ENCODE measurements around the gene PLEKHM1. TPM values are rescaled to one million over a fixed set of nuclear protein-coding genes. Genes with fewer than 3 reads are reported as not detected.
"Not testable (repeated sequence)": the region's sequence is repeated elsewhere in the genome, so short reads cannot be mapped to it uniquely, and the experiment has no call there.

Gene PLEKHM1
- 100 to 1,000 TPM in 1 of 9 donors, 10 to 100 TPM in 8; 10.1 to 152 (median 53.0) TPM for total RNA-seq
- polyA plus RNA-seq, result 10 to 100 TPM; 15.9 to 32.2 (median 17.4) TPM
- long read RNA-seq, donor 1, partial matches to known transcripts, result 0 of 1 reads
- long read RNA-seq, donor 1, other reads (novel, unspliced or antisense), result 0 of 1 reads
- long read RNA-seq, donor 2, full-length matches to known transcripts, result 2 of 2 reads
- long read RNA-seq, donor 2, partial matches to known transcripts, result 0 of 2 reads
- long read RNA-seq, donor 2, other reads (novel, unspliced or antisense), result 0 of 2 reads
- long read RNA-seq, donor 3, partial matches to known transcripts, result 0 of 1 reads
- long read RNA-seq, donor 3, other reads (novel, unspliced or antisense), result 0 of 1 reads
- long read RNA-seq, donor 4, full-length matches to known transcripts, result 1 of 11 reads
- long read RNA-seq, donor 4, partial matches to known transcripts, result 0 of 11 reads
- long read RNA-seq, donor 4, other reads (novel, unspliced or antisense), result 10 of 11 reads
- long read RNA-seq, donor 5, full-length matches to known transcripts, result 18 of 40 reads
- long read RNA-seq, donor 5, partial matches to known transcripts, result 10 of 40 reads
- long read RNA-seq, donor 5, other reads (novel, unspliced or antisense), result 12 of 40 reads
- long read RNA-seq, donor 6, full-length matches to known transcripts, result 1 of 6 reads
- long read RNA-seq, donor 6, partial matches to known transcripts, result 2 of 6 reads
- long read RNA-seq, donor 6, other reads (novel, unspliced or antisense), result 3 of 6 reads
- long read RNA-seq, donor 7, result 0 reads
- long read RNA-seq, donor 8, result 0 reads
- long read RNA-seq, donor 9, partial matches to known transcripts, result 0 of 1 reads
- long read RNA-seq, donor 9, other reads (novel, unspliced or antisense), result 0 of 1 reads
- long read RNA-seq, donor 10, result 0 reads

GRCh38 chr17:45490615-45491433 lies at the start of gene PLEKHM1:
PLEKHM1 (minus strand) TSS chr17:45490721; CDS start chr17:45482484, 8,237 bp downstream.
- H3K4me1 ChIP-seq (replicated peaks in 1 of 2), result peaks cover 0 to 17% of the 10 kb centered on the region in 2 donors
- WGBS, 4 donors, result 0 to 6% (median 2%) methylated on average over 6 to 54 of the region's 59 CpGs
- intact Hi-C loops (cut with DNase I); H3K9me3 ChIP-seq (replicated peaks in 1 of 3); H3K27me3 ChIP-seq; H3K36me3 ChIP-seq (replicated peaks in 1 of 2): not testable (repeated sequence)
- peak; percentile 74 to 96 for TF ChIP-seq POLR2A (IDR thresholded peaks at IDR 0.05)
- H3K27ac ChIP-seq, result peak within 1 kb of the TSS in 4 of 5 donors; percentile 82 to 93 (median 88)
- peak within 1 kb of the TSS; percentile 28 to 70 (median 60) for H3K4me3 ChIP-seq
- peak; percentile 83 to 91 (median 86) for DNase-seq

GRCh38 chr17:45538168-45538567 lies 47.6 kb upstream of the PLEKHM1 start:
- H3K4me3 ChIP-seq; H3K27me3 ChIP-seq; H3K9me3 ChIP-seq (replicated peaks in 1 of 3); H3K36me3 ChIP-seq (replicated peaks in 1 of 2); DNase-seq; H3K4me1 ChIP-seq (replicated peaks in 1 of 2); H3K27ac ChIP-seq; intact Hi-C loops (cut with DNase I): not testable (repeated sequence)
- WGBS, 4 donors, result 98 to 100% (median 99%) methylated on average over 1 to 6 of the region's 7 CpGs

GRCh38 chr17:45506072-45506471 lies 15.6 kb upstream of the PLEKHM1 start:
- H3K4me1 ChIP-seq (replicated peaks in 1 of 2); H3K4me3 ChIP-seq; H3K27me3 ChIP-seq; H3K9me3 ChIP-seq (replicated peaks in 1 of 3); H3K27ac ChIP-seq; H3K36me3 ChIP-seq (replicated peaks in 1 of 2); intact Hi-C loops (cut with DNase I); DNase-seq: not testable (repeated sequence)
- WGBS, 4 donors, result 68 to 84% (median 77%) methylated on average over 3 of the region's 3 CpGs

- 56 to 78% (median 75%) methylated on average over 3 of the region's 3 CpGs for WGBS, 4 donors
- H3K4me1 ChIP-seq (replicated peaks in 1 of 2); H3K4me3 ChIP-seq; H3K27me3 ChIP-seq; H3K27ac ChIP-seq; intact Hi-C loops (cut with DNase I); H3K9me3 ChIP-seq (replicated peaks in 1 of 3); DNase-seq; H3K36me3 ChIP-seq (replicated peaks in 1 of 2): not testable (repeated sequence)
Observed at GRCh38 chr17:45505183-45505582, 14.7 kb upstream of the PLEKHM1 start.

- H3K4me3 ChIP-seq; H3K27ac ChIP-seq; H3K36me3 ChIP-seq (replicated peaks in 1 of 2); H3K27me3 ChIP-seq; H3K9me3 ChIP-seq (replicated peaks in 1 of 3); H3K4me1 ChIP-seq (replicated peaks in 1 of 2); intact Hi-C loops (cut with DNase I): not testable (repeated sequence)
- peak in 3 of 6 experiments; percentile 21 to 40 (median 38) for TF ChIP-seq CTCF (IDR thresholded peaks at IDR 0.05)
- DNase-seq, result peak in 1 of 7 donors; percentile 18
- 5 to 21% (median 16%) methylated on average over 4 to 29 of the region's 33 CpGs for WGBS, 4 donors
Observed at GRCh38 chr17:45501092-45501707, 10.7 kb upstream of the PLEKHM1 start.

GRCh38 chr17:45500478-45500877 lies 10.0 kb upstream of the PLEKHM1 start:
- peak in 4 of 7 donors; percentile 36 to 55 (median 39) for DNase-seq
- H3K4me3 ChIP-seq; H3K4me1 ChIP-seq (replicated peaks in 1 of 2); H3K9me3 ChIP-seq (replicated peaks in 1 of 3); intact Hi-C loops (cut with DNase I); H3K36me3 ChIP-seq (replicated peaks in 1 of 2); H3K27me3 ChIP-seq; H3K27ac ChIP-seq: not testable (repeated sequence)
- WGBS, 4 donors, result 64 to 77% methylated on average over 1 of the region's 2 CpGs; no CpG with 5 or more reads in 2 of the 4 donors

- DNase-seq; intact Hi-C loops (cut with DNase I): not testable (repeated sequence)
Observed at GRCh38 chr17:45499208-45499607, 8.7 kb upstream of the PLEKHM1 start.

GRCh38 chr17:45498377-45498776 lies 7.9 kb upstream of the PLEKHM1 start:
- H3K36me3 ChIP-seq (replicated peaks in 1 of 2); intact Hi-C loops (cut with DNase I); H3K4me1 ChIP-seq (replicated peaks in 1 of 2); H3K27ac ChIP-seq; DNase-seq; H3K27me3 ChIP-seq; H3K9me3 ChIP-seq (replicated peaks in 1 of 3); H3K4me3 ChIP-seq: not testable (repeated sequence)
- WGBS, 4 donors, result 75 to 93% (median 84%) methylated on average over 2 to 5 of the region's 6 CpGs

More at GRCh38 chr17:45499208-45499607, 8.7 kb upstream of the PLEKHM1 start:
- not testable (repeated sequence) for H3K27me3 ChIP-seq; H3K36me3 ChIP-seq (replicated peaks in 1 of 2); H3K4me3 ChIP-seq; H3K9me3 ChIP-seq (replicated peaks in 1 of 3); H3K4me1 ChIP-seq (replicated peaks in 1 of 2); H3K27ac ChIP-seq
- 88 to 92% (median 92%) methylated on average over 3 of the region's 3 CpGs for WGBS, 4 donors

- H3K27ac ChIP-seq; H3K4me1 ChIP-seq (replicated peaks in 1 of 2); H3K4me3 ChIP-seq; H3K36me3 ChIP-seq (replicated peaks in 1 of 2); intact Hi-C loops (cut with DNase I); H3K27me3 ChIP-seq; H3K9me3 ChIP-seq (replicated peaks in 1 of 3): not testable (repeated sequence)
- peak in 4 of 7 donors; percentile 38 to 47 (median 44) for DNase-seq
- WGBS, 4 donors, result 48 to 63% (median 58%) methylated on average over 8 of the region's 8 CpGs
Observed at GRCh38 chr17:45497449-45497848, 6.9 kb upstream of the PLEKHM1 start.
